Upper lobe of right lung (tissue), 1 donor: Measurements from ENCODE around the gene FRY. TPM values are rescaled to one million over a fixed set of nuclear protein-coding genes. Genes with fewer than 3 reads are reported as not detected.

Source experiments
- ATAC-seq: fragments of 200-7000 bp; cut with Tn5 transposase; one replicate; pipeline ENCODE4 v1.9.1; 2020; ENCODE audit warnings: mild to moderate bottlenecking, moderate library complexity
- DNase-seq: peaks from one replicate; pipeline ENCODE4 v3.0.0-alpha.2; 2020
- H3K27ac ChIP-seq: fragments of 200-600 bp; one replicate; pipeline ENCODE4 v1.8.0; 2022
- H3K27me3 ChIP-seq: fragments of 200-600 bp; one replicate; pipeline ENCODE4 v1.8.0; 2022; ENCODE audit warnings: mild to moderate bottlenecking
- H3K36me3 ChIP-seq: fragments of 200-600 bp; one replicate; pipeline ENCODE4 v1.8.0; 2022
- H3K4me1 ChIP-seq: fragments of 200-600 bp; one replicate; pipeline ENCODE4 v1.8.0; 2022
- H3K4me3 ChIP-seq: fragments of 200-600 bp; one replicate; pipeline ENCODE4 v1.8.0; 2022; ENCODE audit warnings: mild to moderate bottlenecking
- H3K9me3 ChIP-seq: fragments of 200-600 bp; one replicate; pipeline ENCODE4 v1.8.0; 2022
- CTCF ChIP-seq: fragments of 200-600 bp; IDR thresholded peaks from one replicate; pipeline ENCODE4 v1.8.0; 2022; ENCODE audit warnings: antibody characterized with exemption
- intact Hi-C: fragments of 100-400 bp; cut with DNase I; formaldehyde crosslinking; loops from one replicate; pipeline ENCODE4 v1.11.0; 2022
- total RNA-seq: library from RNA; stranded (reverse); fragmentation: NEBNext Ultra II Directional; extraction: Animal tissue kit (Norgen Biotek cat#: 25700); gene quantifications from one replicate; pipeline ENCODE4 v1.2.1, GENCODE V29; 2021
- donor health status: DM: no; HTN: yes; CAD: no; lungs with severe emphysema.

Gene FRY
- total RNA-seq, 1 donor from 2014 or later, result 76.6 TPM

GRCh38 chr13:32261567-32261966 lies 230.0 kb downstream of the FRY start:
- no peaks in the 10 kb centered on the region for H3K27me3 ChIP-seq
- H3K36me3 ChIP-seq, result peaks cover 29% of the 10 kb centered on the region
- DNase-seq (no peak), ATAC-seq (peak; percentile 88)
- H3K27ac ChIP-seq, result peak overlapping the region; percentile 45
- no peak for TF ChIP-seq CTCF
- H3K4me3 ChIP-seq, result no peak overlapping the region
- intact Hi-C loops, result no loop called here
- H3K4me1 ChIP-seq, result peaks cover 28% of the 10 kb centered on the region
- H3K9me3 ChIP-seq, result no peaks in the 10 kb centered on the region

- Histone ChIP-seq H3K4me1 (peaks cover 28% of the 10 kb centered on the region), H3K4me3 (no peak overlapping the region), H3K27me3 (no peaks in the 10 kb centered on the region), H3K9me3 (no peaks in the 10 kb centered on the region), H3K27ac (peak overlapping the region; percentile 45), H3K36me3 (peaks cover 35% of the 10 kb centered on the region)
- no peak for TF ChIP-seq CTCF
- intact Hi-C loops, result no loop called here
- ATAC-seq, result no peak
- no peak for DNase-seq
Observed at GRCh38 chr13:32262165-32262564, 230.6 kb downstream of the FRY start.

- DNase-seq (no peak), ATAC-seq (no peak)
- TF ChIP-seq CTCF, result no peak
- Histone ChIP-seq H3K9me3 (no peaks in the 10 kb centered on the region), H3K36me3 (peaks cover 40% of the 10 kb centered on the region), H3K27me3 (no peaks in the 10 kb centered on the region), H3K4me3 (no peak overlapping the region), H3K4me1 (peaks cover 23% of the 10 kb centered on the region), H3K27ac (peak overlapping the region; percentile 45)
- intact Hi-C loops, result no loop called here
Observed at GRCh38 chr13:32262619-32263018, 231.0 kb downstream of the FRY start.

- no peaks in the 10 kb centered on the region for H3K9me3 ChIP-seq
- H3K36me3 ChIP-seq, result peaks cover 44% of the 10 kb centered on the region
- TF ChIP-seq CTCF, result no peak
- H3K27ac ChIP-seq, result peak overlapping the region; percentile 25
- intact Hi-C loops, result no loop called here
- DNase-seq (no peak), ATAC-seq (peak; percentile 40)
- no peak overlapping the region for H3K4me3 ChIP-seq
- no peaks in the 10 kb centered on the region for H3K27me3 ChIP-seq
- H3K4me1 ChIP-seq, result peaks cover 20% of the 10 kb centered on the region
Observed at GRCh38 chr13:32264407-32264806, 232.8 kb downstream of the FRY start.

- DNase-seq, result no peak
- H3K4me3 ChIP-seq, result no peak overlapping the region
- TF ChIP-seq CTCF, result no peak
- H3K27me3 ChIP-seq, result no peaks in the 10 kb centered on the region
- H3K27ac ChIP-seq, result peak overlapping the region; percentile 25
- H3K36me3 ChIP-seq, result peaks cover 55% of the 10 kb centered on the region
- intact Hi-C loops, result no loop called here
- peaks cover 17% of the 10 kb centered on the region for H3K4me1 ChIP-seq
- no peaks in the 10 kb centered on the region for H3K9me3 ChIP-seq
- no peak for ATAC-seq
Observed at GRCh38 chr13:32265726-32266125, 234.2 kb downstream of the FRY start.

GRCh38 chr13:32266130-32266529 lies 234.6 kb downstream of the FRY start:
- Histone ChIP-seq H3K27ac (no peak overlapping the region), H3K27me3 (no peaks in the 10 kb centered on the region), H3K4me3 (no peak overlapping the region), H3K9me3 (no peaks in the 10 kb centered on the region), H3K4me1 (peaks cover 13% of the 10 kb centered on the region), H3K36me3 (peaks cover 59% of the 10 kb centered on the region)
- intact Hi-C loops, result no loop called here
- ATAC-seq, result no peak
- DNase-seq, result no peak
- TF ChIP-seq CTCF, result no peak
